IMR-90 (cell line): ENCODE data around the gene ELL.

ENCODE experiments used
- BHLHE40 ChIP-seq: fragments of 150-350 bp; IDR thresholded peaks from 2 replicates; pipeline ENCODE4 v1.6.1; 2016; ENCODE audit warnings: mild to moderate bottlenecking, low read depth, low read length
- MXI1 ChIP-seq: IDR thresholded peaks from 2 replicates; pipeline ENCODE4 v1.6.1; 2012; ENCODE audit warnings: low read depth, mild to moderate bottlenecking, low read length, moderate library complexity, borderline replicate concordance
- NFE2L2 ChIP-seq: fragments of 150-350 bp; IDR thresholded peaks from 2 replicates; pipeline ENCODE4 v1.6.1; 2016; ENCODE audit warnings: low read depth, mild to moderate bottlenecking, low read length
- RAD21 ChIP-seq: IDR thresholded peaks from 2 replicates; pipeline ENCODE4 v1.6.1; 2012; ENCODE audit warnings: low read length, improper control_type of control experiment
- RCOR1 ChIP-seq: IDR thresholded peaks from 2 replicates; pipeline ENCODE4 v1.6.1; 2012; ENCODE audit warnings: mild to moderate bottlenecking, low read length, improper control_type of control experiment; ENCODE audit not compliant: insufficient replicate concordance
- SMC3 ChIP-seq: fragments of 150-350 bp; IDR thresholded peaks from 2 replicates; pipeline ENCODE4 v1.6.1; 2016; ENCODE audit warnings: low read depth, mild to moderate bottlenecking, antibody characterized with exemption, low read length, moderate library complexity
- TF ChIP-seq, protein P1 (sequence below): conservative IDR thresholded peaks from 2 replicates; pipeline ENCODE4 v1.5.1; 2012; ENCODE audit warnings: mild to moderate bottlenecking, low read depth, low read length, improper control_type of control experiment
- TF ChIP-seq, protein P2 (sequence below): fragments of 150-350 bp; IDR thresholded peaks from 2 replicates; pipeline ENCODE4 v1.6.1; 2017; ENCODE audit warnings: mild to moderate bottlenecking, antibody characterized with exemption, low read length, low read depth

DNA sequence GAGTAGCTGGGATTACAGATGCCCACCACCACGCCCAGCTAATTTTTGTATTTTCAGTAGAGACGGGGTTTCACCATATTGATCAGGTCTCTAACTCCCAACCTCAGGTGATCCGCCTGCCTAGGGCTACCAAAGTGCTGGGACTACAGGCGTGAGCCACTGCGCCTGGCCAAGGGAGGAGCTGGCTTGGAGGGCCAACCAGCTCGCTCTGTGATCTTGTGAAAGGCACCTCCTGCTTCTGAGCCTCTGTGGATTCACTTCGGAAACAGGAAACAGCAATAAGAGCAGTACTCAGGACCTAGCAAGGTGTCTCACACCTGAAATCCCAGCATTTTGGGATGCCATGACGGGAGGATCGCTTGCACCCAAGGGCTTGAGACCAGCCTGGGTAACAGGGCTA, 2.0 kb upstream of the ELL start:
- TF ChIP-seq, protein P1, sequence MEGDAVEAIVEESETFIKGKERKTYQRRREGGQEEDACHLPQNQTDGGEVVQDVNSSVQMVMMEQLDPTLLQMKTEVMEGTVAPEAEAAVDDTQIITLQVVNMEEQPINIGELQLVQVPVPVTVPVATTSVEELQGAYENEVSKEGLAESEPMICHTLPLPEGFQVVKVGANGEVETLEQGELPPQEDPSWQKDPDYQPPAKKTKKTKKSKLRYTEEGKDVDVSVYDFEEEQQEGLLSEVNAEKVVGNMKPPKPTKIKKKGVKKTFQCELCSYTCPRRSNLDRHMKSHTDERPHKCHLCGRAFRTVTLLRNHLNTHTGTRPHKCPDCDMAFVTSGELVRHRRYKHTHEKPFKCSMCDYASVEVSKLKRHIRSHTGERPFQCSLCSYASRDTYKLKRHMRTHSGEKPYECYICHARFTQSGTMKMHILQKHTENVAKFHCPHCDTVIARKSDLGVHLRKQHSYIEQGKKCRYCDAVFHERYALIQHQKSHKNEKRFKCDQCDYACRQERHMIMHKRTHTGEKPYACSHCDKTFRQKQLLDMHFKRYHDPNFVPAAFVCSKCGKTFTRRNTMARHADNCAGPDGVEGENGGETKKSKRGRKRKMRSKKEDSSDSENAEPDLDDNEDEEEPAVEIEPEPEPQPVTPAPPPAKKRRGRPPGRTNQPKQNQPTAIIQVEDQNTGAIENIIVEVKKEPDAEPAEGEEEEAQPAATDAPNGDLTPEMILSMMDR, result no peak
- no peak for TF ChIP-seq SMC3
- no peak for TF ChIP-seq RAD21
- TF ChIP-seq RCOR1, result no peak
- TF ChIP-seq NFE2L2, result no peak
- TF ChIP-seq, protein P2, sequence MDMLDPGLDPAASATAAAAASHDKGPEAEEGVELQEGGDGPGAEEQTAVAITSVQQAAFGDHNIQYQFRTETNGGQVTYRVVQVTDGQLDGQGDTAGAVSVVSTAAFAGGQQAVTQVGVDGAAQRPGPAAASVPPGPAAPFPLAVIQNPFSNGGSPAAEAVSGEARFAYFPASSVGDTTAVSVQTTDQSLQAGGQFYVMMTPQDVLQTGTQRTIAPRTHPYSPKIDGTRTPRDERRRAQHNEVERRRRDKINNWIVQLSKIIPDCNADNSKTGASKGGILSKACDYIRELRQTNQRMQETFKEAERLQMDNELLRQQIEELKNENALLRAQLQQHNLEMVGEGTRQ, result no peak
- no peak for TF ChIP-seq BHLHE40
- TF ChIP-seq MXI1, result no peak
